GM18499 (cell line): Measurements from ENCODE around the gene FOXF2.
"Not testable (repeated sequence)": the region's sequence is repeated elsewhere in the genome, so short reads cannot be mapped to it uniquely, and the experiment has no call there.

ENCODE experiments used
- ATAC-seq: cut with Tn5 transposase; IDR thresholded peaks from one replicate; pipeline ENCODE4 v1.9.1; 2021; ENCODE audit warnings: moderate number of reproducible peaks; ENCODE audit not compliant: insufficient read depth, unreplicated experiment

The FOXF2 gene

DNA sequence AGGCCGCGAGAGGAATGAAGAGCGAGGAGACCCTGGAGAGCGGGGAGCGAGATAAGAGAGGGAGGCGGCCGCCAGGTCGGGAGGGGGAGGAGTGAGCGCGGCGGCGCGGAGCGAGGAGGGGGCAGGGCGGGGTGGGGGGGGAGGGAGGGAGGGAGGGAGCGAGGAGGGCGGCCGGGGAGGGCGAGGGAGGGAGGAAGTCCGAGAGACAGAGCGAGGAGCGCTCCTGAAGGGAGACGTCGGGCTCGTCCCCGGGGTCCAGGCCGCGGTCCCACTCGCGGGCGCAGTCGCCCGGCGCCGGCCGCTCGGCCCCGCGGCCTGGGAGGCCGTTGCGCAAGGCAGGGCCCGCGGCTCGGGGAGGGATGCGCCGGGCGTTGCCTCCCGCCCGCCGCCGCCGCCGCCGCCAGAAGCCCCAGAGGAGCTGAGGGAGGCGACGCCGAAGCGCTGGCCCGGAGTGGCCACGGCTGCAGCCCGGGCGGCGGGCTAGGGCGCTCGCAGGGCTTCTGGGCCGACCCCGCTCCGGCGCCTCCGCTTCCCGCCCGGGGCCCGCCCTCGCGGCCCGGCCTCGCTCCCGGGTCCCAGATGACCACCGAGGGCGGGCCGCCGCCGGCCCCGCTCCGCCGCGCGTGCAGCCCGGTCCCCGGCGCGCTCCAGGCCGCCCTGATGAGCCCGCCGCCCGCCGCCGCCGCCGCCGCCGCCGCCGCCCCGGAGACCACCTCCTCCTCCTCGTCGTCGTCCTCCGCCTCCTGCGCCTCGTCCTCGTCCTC is at the start of gene FOXF2:
TSS of gene FOXF2 (plus strand) at position 208 of the 764 bp plus-strand sequence. CDS start at position 580, 372 bp downstream.
- no peak for ATAC-seq

GRCh38 chr6:1346101-1346500 is 43.3 kb upstream of the FOXF2 start:
- no peak for ATAC-seq

DNA sequence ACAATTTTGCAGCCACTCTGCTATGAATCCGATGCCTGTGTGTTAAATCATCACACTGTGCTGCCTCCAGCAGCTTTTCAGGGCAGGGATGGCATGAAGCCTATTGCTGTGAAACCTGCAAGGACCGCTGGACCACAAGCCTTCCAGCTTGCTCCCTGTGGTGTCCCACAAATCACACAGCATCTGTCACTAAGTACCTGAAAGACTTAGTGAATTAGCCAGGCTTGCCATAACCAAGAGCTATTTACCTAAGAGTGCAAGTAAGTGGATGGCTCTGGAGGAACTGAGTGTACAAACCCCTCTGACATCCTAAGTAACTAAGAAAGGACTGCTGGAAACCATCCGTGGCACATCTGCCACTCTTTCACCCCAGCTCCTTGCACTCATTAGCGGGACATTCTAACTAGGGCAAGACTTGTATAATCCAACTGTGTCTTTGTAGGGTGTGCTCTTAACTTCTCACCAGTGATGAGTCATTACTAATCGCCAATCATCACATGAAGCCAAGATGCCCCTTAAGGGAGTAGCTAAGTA is 42.8 kb upstream of the FOXF2 start:
- ATAC-seq: no peak

DNA sequence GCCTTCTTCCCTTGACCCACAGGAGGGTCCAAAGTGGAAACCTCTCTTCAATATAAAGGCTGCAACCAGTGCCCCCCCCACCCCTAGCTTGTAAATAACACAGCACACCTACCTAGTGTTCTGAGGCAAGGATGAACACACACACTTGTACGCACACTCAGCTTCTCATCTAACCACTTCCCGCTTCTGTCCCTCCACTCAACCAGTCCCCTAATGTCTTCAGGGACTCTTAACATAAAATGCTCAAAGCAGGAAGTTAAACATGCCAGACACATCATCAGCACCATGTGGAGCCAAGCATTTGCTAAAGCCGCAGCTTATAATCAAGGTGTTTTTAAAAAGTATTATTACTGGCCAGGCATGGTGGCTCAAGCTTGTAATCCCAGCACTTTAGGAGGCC is 42.2 kb upstream of the FOXF2 start:
- no peak for ATAC-seq

GRCh38 chr6:1348675-1349074 is 40.7 kb upstream of the FOXF2 start:
- no peak for ATAC-seq

GRCh38 chr6:1349655-1350054 is 39.7 kb upstream of the FOXF2 start:
- ATAC-seq: no peak

DNA sequence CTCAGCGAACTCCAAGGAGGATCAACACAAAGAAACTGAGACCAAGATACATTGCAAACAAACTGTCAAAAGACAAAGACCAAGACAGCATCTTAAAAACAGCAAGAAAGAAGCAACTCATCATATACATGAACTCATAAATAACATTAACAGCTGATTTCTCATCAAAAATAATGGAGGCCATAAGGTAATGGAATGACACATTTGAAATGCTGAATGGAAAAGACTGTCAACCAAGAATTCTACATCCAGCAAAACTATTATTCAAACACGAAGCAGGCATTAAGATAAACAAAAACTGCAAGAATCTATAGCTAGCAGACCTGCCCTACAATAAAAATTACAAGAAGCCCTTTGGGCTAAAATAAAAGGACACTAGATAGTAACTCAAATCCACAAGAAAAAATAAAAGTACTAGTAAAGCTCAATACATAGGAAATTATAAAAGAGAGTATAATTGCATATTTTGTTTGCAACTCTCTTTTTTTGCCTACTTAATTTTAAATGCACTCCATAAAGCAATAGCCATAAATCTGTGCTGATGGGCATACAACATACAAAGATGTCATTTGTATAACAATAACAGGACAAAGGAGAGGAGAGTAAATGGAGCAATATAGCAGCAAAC is 37.9 kb upstream of the FOXF2 start:
- no peak for ATAC-seq

GRCh38 chr6:1355068-1355467 is 34.3 kb upstream of the FOXF2 start:
- not testable (repeated sequence) for ATAC-seq

DNA sequence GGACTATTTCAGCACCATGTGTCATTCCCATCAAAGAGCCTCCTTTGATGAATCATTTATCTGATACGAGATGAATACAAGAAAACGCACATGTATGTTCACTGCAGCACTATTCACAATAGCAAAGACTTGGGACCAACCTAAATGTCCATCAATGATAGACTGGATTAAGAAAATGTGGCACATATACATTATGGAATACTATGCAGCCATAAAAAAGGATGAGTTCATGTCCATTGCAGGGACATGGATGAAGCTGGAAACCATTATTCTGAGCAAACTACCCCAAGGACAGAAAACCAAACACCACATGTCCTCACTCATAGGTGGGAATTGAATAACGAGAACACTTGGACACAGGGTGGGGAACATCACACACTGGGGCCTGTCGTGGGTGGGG is 27.7 kb upstream of the FOXF2 start:
- not testable (repeated sequence) for ATAC-seq

DNA sequence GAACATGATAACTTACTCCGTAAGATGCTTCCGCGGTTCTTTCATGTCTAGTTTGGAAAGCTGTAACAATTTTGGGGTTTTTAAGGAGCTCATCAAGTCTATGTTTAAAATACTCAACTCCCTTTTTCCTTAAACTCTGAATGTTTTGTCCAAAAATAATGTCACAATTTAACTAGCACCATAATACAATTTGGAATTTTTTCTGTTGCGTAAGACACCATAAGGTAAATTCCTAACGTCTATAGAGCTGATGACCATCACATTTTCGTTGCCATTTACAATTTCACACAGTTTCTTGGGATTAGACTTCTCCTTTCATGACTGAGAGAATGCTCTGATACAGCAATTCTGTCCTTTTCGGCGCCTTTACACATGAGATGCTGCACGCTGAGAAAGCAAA is 26.7 kb upstream of the FOXF2 start:
- ATAC-seq: no peak

GRCh38 chr6:1363298-1363697 is 26.1 kb upstream of the FOXF2 start:
- no peak for ATAC-seq

- ATAC-seq: no peak
Observed at GRCh38 chr6:1363729-1364572, 25.4 kb upstream of the FOXF2 start.

- ATAC-seq: no peak
Observed at GRCh38 chr6:1364791-1365190, 24.6 kb upstream of the FOXF2 start.

GRCh38 chr6:1365686-1366085 is 23.7 kb upstream of the FOXF2 start:
- no peak for ATAC-seq

DNA sequence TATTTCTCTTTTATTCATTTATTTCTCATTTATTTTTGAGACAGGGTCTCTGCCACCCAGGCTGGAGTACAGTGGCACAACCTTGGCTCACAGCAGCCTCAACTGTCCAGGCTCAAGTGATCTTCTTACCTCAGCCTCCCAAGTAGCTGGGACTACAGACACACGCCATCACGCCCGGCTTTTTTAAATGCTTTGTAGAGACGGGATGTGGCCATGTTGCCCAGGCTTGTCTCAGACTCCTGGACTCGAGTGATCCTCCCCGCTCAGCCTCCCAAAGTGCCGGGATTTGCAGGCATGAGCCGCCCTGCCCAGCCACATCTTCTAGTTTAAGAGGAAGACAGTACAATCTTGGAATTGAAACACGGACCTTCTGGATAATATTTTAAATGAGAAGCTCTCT is 21.6 kb upstream of the FOXF2 start:
- ATAC-seq: no peak

GRCh38 chr6:1368940-1369339 is 20.4 kb upstream of the FOXF2 start:
- no peak for ATAC-seq

GRCh38 chr6:1369695-1370094 is 19.7 kb upstream of the FOXF2 start:
- not testable (repeated sequence) for ATAC-seq

- no peak for ATAC-seq
Observed at GRCh38 chr6:1371933-1372332, 17.4 kb upstream of the FOXF2 start.

DNA sequence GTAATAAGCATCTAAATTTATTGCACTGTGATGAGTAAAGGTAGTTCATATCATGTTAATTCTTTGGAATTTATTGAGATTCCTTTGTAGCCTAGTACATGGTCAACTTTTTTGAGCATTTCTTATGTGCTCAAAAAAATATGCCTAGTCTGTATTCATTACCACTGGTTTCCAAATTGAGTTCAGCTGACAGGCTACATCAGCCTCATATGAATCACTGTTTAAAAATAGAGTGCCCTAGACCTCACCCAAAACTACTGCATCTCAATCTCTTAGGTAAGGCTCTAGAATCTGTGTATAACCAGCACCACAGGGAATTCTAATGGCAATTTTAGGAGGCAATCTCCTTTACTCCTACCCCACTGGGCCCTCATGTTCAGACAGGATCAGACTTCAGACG is 16.7 kb upstream of the FOXF2 start:
- no peak for ATAC-seq

GRCh38 chr6:1376653-1377052 is 12.7 kb upstream of the FOXF2 start:
- no peak for ATAC-seq

- ATAC-seq: no peak
Observed at GRCh38 chr6:1377526-1377925, 11.8 kb upstream of the FOXF2 start.
